Testis (tissue), 3 donors: ENCODE measurements around the gene REXO2. TPM values are rescaled to one million over a fixed set of nuclear protein-coding genes. Genes with fewer than 3 reads are reported as not detected.

Experiments
- DNase-seq: peaks from one replicate; pipeline ENCODE4 v3.0.0-alpha.2; 2019
- H3K27ac ChIP-seq, 2 donors: fragments of 200-600 bp; sonication (generic); one replicate each; pipeline ENCODE4 v1.5.1; 2019
- H3K27me3 ChIP-seq: fragments of 200-600 bp; sonication (generic); one replicate; pipeline ENCODE4 v1.5.1; 2019
- H3K36me3 ChIP-seq: fragments of 200-600 bp; sonication (generic); one replicate; pipeline ENCODE4 v1.5.1; 2017; ENCODE audit warnings: low read depth; ENCODE audit errors: missing control alignments
- H3K4me1 ChIP-seq: fragments of 200-600 bp; sonication (generic); one replicate; pipeline ENCODE4 v1.5.1; 2019
- H3K4me3 ChIP-seq, 2 donors: fragments of 200-600 bp; sonication (generic); one replicate each; pipeline ENCODE4 v1.5.1; 2017 to 2019
- H3K9me3 ChIP-seq: fragments of 200-600 bp; sonication (generic); one replicate; pipeline ENCODE4 v1.5.1; 2017
- CTCF ChIP-seq, 3 experiments: fragments of 450-650 bp in 2 of 3; fragments of 200-600 bp in 1 of 3; sonication (generic) in 1 of 3; IDR thresholded peaks; one replicate each; pipeline ENCODE4 v1.5.1; 2016 to 2019; ENCODE audit warnings: antibody characterized with exemption in 3 of 3, mild to moderate bottlenecking in 2 of 3, moderate library complexity in 1 of 3
- POLR2A ChIP-seq: fragments of 450-650 bp; IDR thresholded peaks from one replicate; pipeline ENCODE4 v1.6.1; 2017; ENCODE audit warnings: antibody characterized with exemption, mild to moderate bottlenecking, moderate library complexity
- WGBS, 2 donors: methylation state at CpG; one replicate each; pipeline ENCODE4 v1.1.5; 2018; 5-methylcytosine and 5-hydroxymethylcytosine counted together
- intact Hi-C: fragments of 100-400 bp; cut with DNase I; formaldehyde crosslinking; loops from one replicate; pipeline ENCODE4 v1.15.1; 2023; ENCODE audit warnings: low total_unique reads
- polyA plus RNA-seq: library from polyadenylated mRNA; stranded (reverse); fragments of 350-450 nt; fragmentation: Illumina TruSeq; extraction: RNeasy Lipid Tissue Mini Kit (QIAGEN cat#74804); gene quantifications from one replicate; pipeline ENCODE4 v1.2.3, GENCODE V29; 2014; ENCODE audit warnings: low read depth, low replicate concordance; ENCODE audit not compliant: insufficient read depth
- total RNA-seq, 2 donors: library from RNA; depleted of rRNA; stranded (reverse); fragments of >200 nt; gene quantifications; one replicate each; pipeline ENCODE4 v1.2.3, GENCODE V29; 2016

The REXO2 gene
- total and polyA plus RNA-seq, 3 donors from 2014 or later, result 87.1 to 141 (median 92.7) TPM

GRCh38 chr11:114400915-114401223 lies 38.4 kb upstream of the REXO2 start:
- intact Hi-C loops, result no loop called here
- Histone ChIP-seq H3K4me3 (peak overlapping the region; percentile 85 to 92), H3K9me3 (no peaks in the 10 kb centered on the region), H3K36me3 (no peaks in the 10 kb centered on the region), H3K4me1 (peaks cover 14% of the 10 kb centered on the region), H3K27me3 (no peaks in the 10 kb centered on the region), H3K27ac (peak overlapping the region; percentile 97 to 99)
- TF ChIP-seq POLR2A (no peak), CTCF (IDR thresholded peaks at IDR 0.05) (no peak)
- 0% methylated on average over 8 of the region's 8 CpGs for WGBS, 2 donors
- no peak for DNase-seq

GRCh38 chr11:114401311-114401710 lies 38.0 kb upstream of the REXO2 start:
- Histone ChIP-seq H3K4me1 (peaks cover 14% of the 10 kb centered on the region), H3K27ac (peak overlapping the region; percentile 97 to 99), H3K36me3 (no peaks in the 10 kb centered on the region), H3K4me3 (peak overlapping the region; percentile 85 to 92), H3K9me3 (no peaks in the 10 kb centered on the region), H3K27me3 (no peaks in the 10 kb centered on the region)
- 3 to 4% methylated on average over 4 of the region's 4 CpGs for WGBS, 2 donors
- DNase-seq, result no peak
- TF ChIP-seq CTCF (IDR thresholded peaks at IDR 0.05), result no peak
- TF ChIP-seq POLR2A, result no peak
- intact Hi-C loops, result no loop called here

- intact Hi-C loops, result no loop called here
Observed at GRCh38 chr11:114412946-114413345, 26.3 kb upstream of the REXO2 start.

GRCh38 chr11:114413958-114414357 lies 25.3 kb upstream of the REXO2 start:
- TF ChIP-seq POLR2A (no peak), CTCF (IDR thresholded peaks at IDR 0.05) (no peak)
- Histone ChIP-seq H3K27ac (no peak overlapping the region), H3K4me1 (peaks cover 8% of the 10 kb centered on the region), H3K9me3 (no peaks in the 10 kb centered on the region), H3K36me3 (no peaks in the 10 kb centered on the region), H3K27me3 (no peaks in the 10 kb centered on the region), H3K4me3 (no peak overlapping the region)
- intact Hi-C loops, result no loop called here
- no peak for DNase-seq
- 92 to 94% methylated on average over 10 of the region's 10 CpGs for WGBS, 2 donors

More at GRCh38 chr11:114412946-114413345, 26.3 kb upstream of the REXO2 start:
- no peak for TF ChIP-seq CTCF (IDR thresholded peaks at IDR 0.05)
- Histone ChIP-seq H3K4me1 (peaks cover 8% of the 10 kb centered on the region), H3K9me3 (no peaks in the 10 kb centered on the region), H3K4me3 (no peak overlapping the region), H3K36me3 (no peaks in the 10 kb centered on the region), H3K27ac (no peak overlapping the region), H3K27me3 (no peaks in the 10 kb centered on the region)
- WGBS, 2 donors, result 95 to 97% methylated on average over 4 of the region's 4 CpGs
- no peak for DNase-seq

GRCh38 chr11:114416441-114416961 lies 22.8 kb upstream of the REXO2 start:
- peaks cover 8% of the 10 kb centered on the region for H3K4me1 ChIP-seq
- DNase-seq, result no peak
- H3K27me3 ChIP-seq, result no peaks in the 10 kb centered on the region
- H3K9me3 ChIP-seq, result no peaks in the 10 kb centered on the region
- no peak for TF ChIP-seq POLR2A
- no peak for TF ChIP-seq CTCF (IDR thresholded peaks at IDR 0.05)
- H3K4me3 ChIP-seq, result no peak overlapping the region
- no peaks in the 10 kb centered on the region for H3K36me3 ChIP-seq
- H3K27ac ChIP-seq, result no peak overlapping the region
- intact Hi-C loops, result no loop called here
